Measurements from ENCODE around the gene MYL12B. TPM values are rescaled to one million over a fixed set of nuclear protein-coding genes. Genes with fewer than 3 reads are reported as not detected.
A peak's percentile ranks its signal among the peaks of the same experiment; 100 is the strongest.

The MYL12B gene
- total RNA-seq, 1 donor from 2014 or later = 433 TPM

DNA sequence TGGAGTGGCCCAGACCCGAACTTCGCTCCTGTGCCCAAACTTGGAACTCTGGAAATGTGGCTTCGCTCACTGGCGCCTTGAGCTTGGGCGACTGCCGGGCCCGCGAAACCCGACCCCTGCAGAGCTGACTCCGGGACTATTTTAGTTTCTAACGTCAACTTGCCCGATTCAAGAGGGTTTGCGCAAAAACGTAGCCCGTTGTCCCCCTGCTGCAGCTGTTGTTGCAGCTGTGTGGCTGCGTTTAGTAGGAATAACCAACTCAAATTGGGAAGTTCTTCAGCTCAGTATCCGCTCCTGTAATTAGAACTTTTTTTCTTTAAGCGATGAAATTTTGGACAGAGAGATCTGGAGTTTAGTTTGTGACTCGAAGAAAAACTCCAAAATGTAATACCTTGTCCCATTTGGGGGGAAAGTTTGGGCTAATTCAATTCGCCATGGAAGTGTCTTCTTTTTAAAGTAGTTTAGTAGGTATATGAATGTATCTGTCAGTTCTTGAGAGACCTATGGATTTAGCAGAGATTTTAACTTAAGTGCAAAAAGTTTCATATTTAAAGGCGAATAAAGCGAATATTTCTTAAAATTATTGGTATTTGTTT, 13.8 kb upstream of the MYL12B start:
- Mint-ChIP-seq H3K4me1 (ENCODE audit: low read depth, unreplicated experiment) (peaks cover 22% of the 10 kb centered on the region), H3K4me3 (ENCODE audit: unreplicated experiment) (peak overlapping the region; percentile 86), H3K27me3 (ENCODE audit: low read depth, unreplicated experiment) (no peaks in the 10 kb centered on the region), H3K9me3 (ENCODE audit: unreplicated experiment) (no peaks in the 10 kb centered on the region), H3K36me3 (ENCODE audit: low read depth, unreplicated experiment) (peaks cover 2% of the 10 kb centered on the region), H3K27ac (ENCODE audit: unreplicated experiment) (peak overlapping the region; percentile 98)
- H3K9me3 ChIP-seq (ENCODE audit: insufficient read depth, low read depth, low read length) = no peaks in the 10 kb centered on the region
- H3K4me3 ChIP-seq (ENCODE audit: insufficient read depth, low read depth, low read length) = peak overlapping the region; percentile 99
- H4K20me1 ChIP-seq (ENCODE audit: insufficient read depth, low read length) = peaks cover 28% of the 10 kb centered on the region
- H3K79me2 ChIP-seq (ENCODE audit: insufficient read depth, low read length) = peaks cover 58% of the 10 kb centered on the region
- DNase-seq (ENCODE audit: low read depth) = peak; percentile 33
- H3K4me1 ChIP-seq (ENCODE audit: insufficient read depth, low read length) = peaks cover 30% of the 10 kb centered on the region
- H2AFZ ChIP-seq (ENCODE audit: low read depth, low read length) = no peak overlapping the region
- peak overlapping the region; percentile 88 for H3K4me2 ChIP-seq (ENCODE audit: low read length)
- peak overlapping the region; percentile 100 for H3K27ac ChIP-seq (ENCODE audit: low read depth, low read length)
- TF ChIP-seq, protein P1, sequence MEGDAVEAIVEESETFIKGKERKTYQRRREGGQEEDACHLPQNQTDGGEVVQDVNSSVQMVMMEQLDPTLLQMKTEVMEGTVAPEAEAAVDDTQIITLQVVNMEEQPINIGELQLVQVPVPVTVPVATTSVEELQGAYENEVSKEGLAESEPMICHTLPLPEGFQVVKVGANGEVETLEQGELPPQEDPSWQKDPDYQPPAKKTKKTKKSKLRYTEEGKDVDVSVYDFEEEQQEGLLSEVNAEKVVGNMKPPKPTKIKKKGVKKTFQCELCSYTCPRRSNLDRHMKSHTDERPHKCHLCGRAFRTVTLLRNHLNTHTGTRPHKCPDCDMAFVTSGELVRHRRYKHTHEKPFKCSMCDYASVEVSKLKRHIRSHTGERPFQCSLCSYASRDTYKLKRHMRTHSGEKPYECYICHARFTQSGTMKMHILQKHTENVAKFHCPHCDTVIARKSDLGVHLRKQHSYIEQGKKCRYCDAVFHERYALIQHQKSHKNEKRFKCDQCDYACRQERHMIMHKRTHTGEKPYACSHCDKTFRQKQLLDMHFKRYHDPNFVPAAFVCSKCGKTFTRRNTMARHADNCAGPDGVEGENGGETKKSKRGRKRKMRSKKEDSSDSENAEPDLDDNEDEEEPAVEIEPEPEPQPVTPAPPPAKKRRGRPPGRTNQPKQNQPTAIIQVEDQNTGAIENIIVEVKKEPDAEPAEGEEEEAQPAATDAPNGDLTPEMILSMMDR (IDR thresholded peaks at IDR 0.05; ENCODE audit: insufficient read depth, low read depth, low read length) = no peak
- no peak for TF ChIP-seq EZH2 (IDR thresholded peaks at IDR 0.05; ENCODE audit: insufficient read depth, low read length)
- H3K27me3 ChIP-seq (ENCODE audit: insufficient read depth, low read length) = no peaks in the 10 kb centered on the region
- peaks cover 17% of the 10 kb centered on the region for H3K36me3 ChIP-seq (ENCODE audit: insufficient read depth, low read length)
- H3K9ac ChIP-seq (ENCODE audit: low read length) = peak overlapping the region; percentile 99
- no peak for FAIRE-seq

DNA sequence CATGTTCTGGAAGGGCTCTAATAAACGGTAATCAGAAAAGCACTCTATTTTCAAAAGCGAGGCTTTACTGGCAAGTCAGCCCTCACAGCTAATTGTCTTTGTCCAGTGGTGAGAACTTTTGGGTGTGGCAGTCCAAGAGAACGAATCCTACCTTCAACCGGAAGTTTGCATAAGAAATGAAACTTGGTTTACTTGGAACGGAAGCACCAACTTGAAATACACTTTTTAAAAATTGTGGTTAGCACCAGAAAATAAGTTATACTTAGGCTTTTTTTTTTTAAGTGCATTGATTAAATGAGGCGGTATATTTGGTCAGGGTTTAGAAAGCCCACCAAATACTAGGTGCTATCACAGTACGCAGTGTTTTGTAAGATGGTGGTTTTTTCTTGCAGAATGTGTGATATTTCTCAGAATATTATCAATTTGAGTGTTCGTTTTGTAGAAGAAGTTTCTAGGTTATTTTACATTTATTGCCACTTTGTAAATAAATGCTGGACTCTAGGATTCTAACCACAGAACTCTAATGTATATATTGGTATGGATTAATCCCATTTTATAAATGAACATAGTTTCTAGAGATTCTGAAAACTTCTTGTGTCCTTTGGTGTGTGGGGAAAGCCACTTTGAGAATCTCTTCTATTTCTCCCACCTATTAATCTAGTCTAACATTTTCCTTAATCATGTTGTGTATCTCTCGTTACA, 13.1 kb upstream of the MYL12B start:
- Histone ChIP-seq H3K9ac (ENCODE audit: low read length) (peak overlapping the region; percentile 99), H3K4me2 (ENCODE audit: low read length) (peak overlapping the region; percentile 88), H3K4me1 (ENCODE audit: insufficient read depth, low read length) (peaks cover 30% of the 10 kb centered on the region), H3K79me2 (ENCODE audit: insufficient read depth, low read length) (peaks cover 64% of the 10 kb centered on the region), H2AFZ (ENCODE audit: low read depth, low read length) (no peak overlapping the region), H3K27ac (ENCODE audit: low read depth, low read length) (peak overlapping the region; percentile 100), H3K9me3 (ENCODE audit: insufficient read depth, low read depth, low read length) (no peaks in the 10 kb centered on the region), H3K27me3 (ENCODE audit: insufficient read depth, low read length) (no peaks in the 10 kb centered on the region), H3K4me3 (ENCODE audit: insufficient read depth, low read depth, low read length) (peak overlapping the region; percentile 99), H3K36me3 (ENCODE audit: insufficient read depth, low read length) (peaks cover 24% of the 10 kb centered on the region), H4K20me1 (ENCODE audit: insufficient read depth, low read length) (peaks cover 34% of the 10 kb centered on the region)
- H3K4me3 Mint-ChIP-seq (ENCODE audit: unreplicated experiment) = peak overlapping the region; percentile 86
- FAIRE-seq (no peak), DNase-seq (ENCODE audit: low read depth) (peak; percentile 52)
- H3K36me3 Mint-ChIP-seq (ENCODE audit: low read depth, unreplicated experiment) = peaks cover 5% of the 10 kb centered on the region
- H3K27ac Mint-ChIP-seq (ENCODE audit: unreplicated experiment) = peak overlapping the region; percentile 98
- peaks cover 29% of the 10 kb centered on the region for H3K4me1 Mint-ChIP-seq (ENCODE audit: low read depth, unreplicated experiment)
- no peaks in the 10 kb centered on the region for H3K9me3 Mint-ChIP-seq (ENCODE audit: unreplicated experiment)
- TF ChIP-seq, protein P1 (IDR thresholded peaks at IDR 0.05; ENCODE audit: insufficient read depth, low read depth, low read length) = no peak
- no peak for TF ChIP-seq EZH2 (IDR thresholded peaks at IDR 0.05; ENCODE audit: insufficient read depth, low read length)
- H3K27me3 Mint-ChIP-seq (ENCODE audit: low read depth, unreplicated experiment) = no peaks in the 10 kb centered on the region

Measured in astrocyte (in vitro differentiated cells and primary cell).